ENCODE results near the gene BCR. TPM values are rescaled to one million over a fixed set of nuclear protein-coding genes. Genes with fewer than 3 reads are reported as not detected.

The BCR gene
- total RNA-seq, 1 experiment from 2014 or later = 40.5 TPM

DNA sequence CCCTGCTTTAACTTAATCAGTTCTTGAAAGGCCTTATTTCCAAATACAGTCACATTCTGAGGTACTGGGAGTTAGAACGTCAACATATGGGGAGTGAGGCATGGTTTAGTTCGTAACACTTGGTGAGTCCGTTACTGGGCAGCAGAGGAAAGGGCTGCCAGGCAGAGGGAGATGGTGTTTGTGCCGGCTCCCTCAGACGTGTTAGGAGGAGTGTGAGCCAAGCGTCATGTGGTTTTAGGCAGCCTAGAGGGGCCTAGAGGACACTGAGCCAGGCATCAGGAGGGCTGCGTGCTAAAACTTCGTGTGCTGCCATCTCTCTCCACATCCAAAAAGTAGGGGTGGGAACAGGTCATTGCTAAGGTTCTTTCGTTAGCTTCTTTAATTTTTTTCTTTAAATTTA, 10.2 kb downstream of the BCR start:
- Histone ChIP-seq H3K79me2 (ENCODE audit: low read length) (peaks cover 82% of the 10 kb centered on the region), H3K9me3 (ENCODE audit: low read length) (no peaks in the 10 kb centered on the region), H2AFZ (ENCODE audit: low read length) (no peak overlapping the region), H3K4me3 (ENCODE audit: low read length) (no peak overlapping the region), H3K4me2 (ENCODE audit: low read depth, low read length, poor library complexity, severe bottlenecking) (no peak overlapping the region), H4K20me1 (ENCODE audit: insufficient read depth, low read depth, low read length) (0 out of 2 replicates have a peak, but pooled peaks cover 13% of the 10 kb centered on the region), H3K27me3 (ENCODE audit: low read length) (no peaks in the 10 kb centered on the region), H3K4me1 (ENCODE audit: low read length) (peaks cover 14% of the 10 kb centered on the region), H3K36me3 (ENCODE audit: insufficient read depth, low read length) (no peaks in the 10 kb centered on the region; the same call in 1 of the 2 replicates), H3K9ac (ENCODE audit: low read length) (no peak overlapping the region), H3K9me2 (replicated peaks; ENCODE audit: insufficient read depth, low read length) (no peaks in the 10 kb centered on the region), H3K27ac (ENCODE audit: low read length) (no peak overlapping the region)
- DNase-seq = no peak

DNA sequence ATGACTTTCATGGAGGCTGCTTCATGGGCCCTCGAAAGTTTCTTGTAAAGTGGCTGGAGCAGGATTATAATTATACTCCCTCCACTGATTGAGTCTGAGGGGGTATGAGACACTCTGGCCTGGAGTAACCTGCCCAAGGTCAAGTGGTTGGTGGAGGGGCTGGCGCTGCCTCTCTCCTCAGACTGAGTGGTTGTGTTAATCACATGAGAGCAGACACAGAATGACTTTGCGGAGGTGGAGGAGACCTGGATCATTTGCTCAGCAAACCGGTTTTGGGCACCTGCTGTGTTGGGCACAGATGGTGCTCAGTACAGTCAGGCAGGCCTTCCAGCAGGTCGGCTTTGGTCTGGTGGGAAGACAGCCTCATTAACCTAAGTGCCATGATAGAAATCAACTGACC, 11.8 kb downstream of the BCR start:
- Histone ChIP-seq H3K4me3 (ENCODE audit: low read length) (no peak overlapping the region), H3K27me3 (ENCODE audit: low read length) (no peaks in the 10 kb centered on the region), H3K27ac (ENCODE audit: low read length) (no peak overlapping the region), H4K20me1 (ENCODE audit: insufficient read depth, low read depth, low read length) (0 out of 2 replicates have a peak, but pooled peaks cover 13% of the 10 kb centered on the region), H2AFZ (ENCODE audit: low read length) (no peak overlapping the region), H3K4me1 (ENCODE audit: low read length) (peaks cover 11% of the 10 kb centered on the region), H3K79me2 (ENCODE audit: low read length) (peaks cover 80% of the 10 kb centered on the region), H3K9me2 (replicated peaks; ENCODE audit: insufficient read depth, low read length) (no peaks in the 10 kb centered on the region), H3K36me3 (ENCODE audit: insufficient read depth, low read length) (no peaks in the 10 kb centered on the region), H3K4me2 (ENCODE audit: low read depth, low read length, poor library complexity, severe bottlenecking) (no peak overlapping the region), H3K9ac (ENCODE audit: low read length) (no peak overlapping the region), H3K9me3 (ENCODE audit: low read length) (no peaks in the 10 kb centered on the region)
- DNase-seq = no peak

DNA sequence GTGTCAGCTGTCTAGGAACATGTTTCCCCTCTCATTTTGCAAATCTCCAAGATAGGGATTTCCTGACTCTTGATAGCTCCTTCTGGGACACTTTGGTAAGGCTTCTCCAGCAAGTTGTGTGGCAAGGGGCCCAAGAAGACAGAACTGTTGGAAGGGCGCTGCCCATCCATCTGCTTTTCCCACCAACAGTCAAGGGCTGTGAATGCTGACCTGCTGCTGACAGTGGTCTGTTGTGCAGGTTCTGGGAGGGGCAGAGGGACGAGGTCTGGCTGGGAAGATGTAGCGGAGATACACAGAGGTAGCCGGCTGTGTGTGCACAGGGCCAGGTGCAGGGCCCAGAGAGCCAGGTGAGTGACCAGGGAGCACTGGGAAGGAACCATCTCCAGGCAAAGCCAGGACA, 12.2 kb downstream of the BCR start:
- Histone ChIP-seq H3K27me3 (ENCODE audit: low read length) (no peaks in the 10 kb centered on the region), H3K9me3 (ENCODE audit: low read length) (no peaks in the 10 kb centered on the region), H4K20me1 (ENCODE audit: insufficient read depth, low read depth, low read length) (0 out of 2 replicates have a peak, but pooled peaks cover 13% of the 10 kb centered on the region), H3K36me3 (ENCODE audit: insufficient read depth, low read length) (no peaks in the 10 kb centered on the region), H2AFZ (ENCODE audit: low read length) (no peak overlapping the region), H3K4me2 (ENCODE audit: low read depth, low read length, poor library complexity, severe bottlenecking) (no peak overlapping the region), H3K9me2 (replicated peaks; ENCODE audit: insufficient read depth, low read length) (no peaks in the 10 kb centered on the region), H3K4me3 (ENCODE audit: low read length) (no peak overlapping the region), H3K9ac (ENCODE audit: low read length) (no peak overlapping the region), H3K79me2 (ENCODE audit: low read length) (peaks cover 80% of the 10 kb centered on the region), H3K4me1 (ENCODE audit: low read length) (peaks cover 10% of the 10 kb centered on the region), H3K27ac (ENCODE audit: low read length) (no peak overlapping the region)
- DNase-seq = no peak

DNA sequence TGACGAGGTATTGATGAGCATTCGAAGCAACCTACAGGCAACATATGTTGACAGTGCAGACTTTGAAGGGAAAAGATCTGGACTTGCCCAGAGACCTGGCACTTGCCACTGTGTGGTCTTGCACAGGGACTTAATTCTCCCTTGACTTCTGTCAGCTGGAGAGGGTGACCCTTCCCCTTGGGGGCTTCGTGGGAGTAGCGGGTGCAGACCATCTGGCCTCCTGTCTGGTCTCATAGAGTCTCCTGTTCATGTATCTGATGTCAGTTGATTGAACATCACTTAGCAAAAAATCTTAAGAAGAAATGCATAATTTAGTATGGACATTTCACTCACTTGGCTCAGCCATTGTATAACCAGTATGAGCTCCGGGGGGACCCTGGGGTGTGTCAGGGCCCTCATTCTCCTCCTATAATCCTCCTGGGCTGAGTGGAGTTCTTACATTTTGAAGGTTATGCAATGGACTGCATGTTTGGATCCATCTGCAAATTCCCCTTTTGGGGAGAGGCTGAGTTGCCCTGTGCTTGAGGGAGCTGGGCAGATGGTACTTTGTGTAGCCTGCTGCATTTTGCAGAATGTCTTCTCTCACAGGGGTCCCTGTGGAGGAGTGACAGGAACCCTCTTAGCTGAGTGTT, 13.0 kb downstream of the BCR start:
- Histone ChIP-seq H3K4me1 (ENCODE audit: low read length) (peaks cover 2% of the 10 kb centered on the region), H4K20me1 (ENCODE audit: insufficient read depth, low read depth, low read length) (0 out of 2 replicates have a peak, but pooled peaks cover 13% of the 10 kb centered on the region), H3K9me2 (replicated peaks; ENCODE audit: insufficient read depth, low read length) (no peaks in the 10 kb centered on the region), H3K9ac (ENCODE audit: low read length) (no peak overlapping the region), H3K4me3 (ENCODE audit: low read length) (no peak overlapping the region), H3K9me3 (ENCODE audit: low read length) (no peaks in the 10 kb centered on the region), H3K36me3 (ENCODE audit: insufficient read depth, low read length) (no peaks in the 10 kb centered on the region), H3K27ac (ENCODE audit: low read length) (no peak overlapping the region), H2AFZ (ENCODE audit: low read length) (no peak overlapping the region), H3K4me2 (ENCODE audit: low read depth, low read length, poor library complexity, severe bottlenecking) (no peak overlapping the region), H3K79me2 (ENCODE audit: low read length) (peaks cover 78% of the 10 kb centered on the region), H3K27me3 (ENCODE audit: low read length) (no peaks in the 10 kb centered on the region)
- DNase-seq = no peak

DNA sequence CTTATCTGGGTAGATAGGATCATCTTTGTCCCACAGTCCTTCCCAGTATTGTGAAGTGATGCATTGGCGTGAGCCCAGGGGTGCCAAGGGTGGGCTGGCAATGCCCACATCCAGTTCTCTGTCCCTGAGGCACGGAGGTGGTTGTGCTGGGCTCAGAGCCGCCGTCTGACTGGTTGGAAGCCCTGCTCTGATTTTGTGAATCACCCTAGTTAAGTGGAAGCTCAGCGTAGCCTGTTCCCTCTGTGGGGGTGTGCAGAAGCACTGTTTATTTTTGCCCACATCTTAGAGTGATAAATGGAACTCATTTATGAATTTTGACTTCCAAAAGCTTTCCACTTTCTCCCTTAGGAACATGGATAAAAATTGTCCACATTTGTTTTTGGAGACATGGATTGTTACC, 13.6 kb downstream of the BCR start:
- Histone ChIP-seq H4K20me1 (ENCODE audit: insufficient read depth, low read depth, low read length) (0 out of 2 replicates have a peak, but pooled peaks cover 13% of the 10 kb centered on the region), H3K9ac (ENCODE audit: low read length) (no peak overlapping the region), H3K4me2 (ENCODE audit: low read depth, low read length, poor library complexity, severe bottlenecking) (no peak overlapping the region), H3K79me2 (ENCODE audit: low read length) (peaks cover 79% of the 10 kb centered on the region), H3K36me3 (ENCODE audit: insufficient read depth, low read length) (no peaks in the 10 kb centered on the region), H3K4me3 (ENCODE audit: low read length) (no peak overlapping the region), H3K9me2 (replicated peaks; ENCODE audit: insufficient read depth, low read length) (no peaks in the 10 kb centered on the region), H3K9me3 (ENCODE audit: low read length) (no peaks in the 10 kb centered on the region), H3K4me1 (ENCODE audit: low read length) (no peaks in the 10 kb centered on the region), H2AFZ (ENCODE audit: low read length) (no peak overlapping the region), H3K27me3 (ENCODE audit: low read length) (no peaks in the 10 kb centered on the region), H3K27ac (ENCODE audit: low read length) (no peak overlapping the region)
- no peak for DNase-seq

DNA sequence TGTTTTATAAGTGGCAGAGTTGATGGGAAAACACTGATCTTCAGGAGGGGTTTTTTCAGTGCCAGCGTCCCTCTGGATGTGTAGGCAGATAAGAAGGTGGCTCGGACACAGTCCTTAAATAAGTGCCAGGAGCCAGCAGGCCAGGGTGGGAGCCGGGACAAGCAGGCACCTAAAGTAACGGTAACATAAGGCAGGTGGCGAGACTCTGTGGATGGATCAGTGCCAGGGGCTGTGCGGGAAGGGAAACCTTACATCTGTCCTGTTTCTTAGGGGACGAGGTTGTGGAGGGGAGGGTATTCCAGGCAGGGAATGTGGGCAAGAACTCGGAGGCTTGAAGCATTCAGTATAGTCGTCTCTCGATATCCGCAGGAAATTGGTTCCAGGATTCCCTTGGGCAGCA, 15.9 kb downstream of the BCR start:
- Histone ChIP-seq H3K27ac (ENCODE audit: low read length) (no peak overlapping the region), H3K27me3 (ENCODE audit: low read length) (no peaks in the 10 kb centered on the region), H3K9me3 (ENCODE audit: low read length) (no peaks in the 10 kb centered on the region), H3K79me2 (ENCODE audit: low read length) (peaks cover 70% of the 10 kb centered on the region), H2AFZ (ENCODE audit: low read length) (no peak overlapping the region), H3K4me1 (ENCODE audit: low read length) (no peaks in the 10 kb centered on the region), H3K36me3 (ENCODE audit: insufficient read depth, low read length) (no peaks in the 10 kb centered on the region), H3K9ac (ENCODE audit: low read length) (no peak overlapping the region), H4K20me1 (ENCODE audit: insufficient read depth, low read depth, low read length) (0 out of 2 replicates have a peak, but pooled peaks cover 11% of the 10 kb centered on the region), H3K9me2 (replicated peaks; ENCODE audit: insufficient read depth, low read length) (no peaks in the 10 kb centered on the region), H3K4me3 (ENCODE audit: low read length) (no peak overlapping the region), H3K4me2 (ENCODE audit: low read depth, low read length, poor library complexity, severe bottlenecking) (no peak overlapping the region)
- no peak for DNase-seq

DNA sequence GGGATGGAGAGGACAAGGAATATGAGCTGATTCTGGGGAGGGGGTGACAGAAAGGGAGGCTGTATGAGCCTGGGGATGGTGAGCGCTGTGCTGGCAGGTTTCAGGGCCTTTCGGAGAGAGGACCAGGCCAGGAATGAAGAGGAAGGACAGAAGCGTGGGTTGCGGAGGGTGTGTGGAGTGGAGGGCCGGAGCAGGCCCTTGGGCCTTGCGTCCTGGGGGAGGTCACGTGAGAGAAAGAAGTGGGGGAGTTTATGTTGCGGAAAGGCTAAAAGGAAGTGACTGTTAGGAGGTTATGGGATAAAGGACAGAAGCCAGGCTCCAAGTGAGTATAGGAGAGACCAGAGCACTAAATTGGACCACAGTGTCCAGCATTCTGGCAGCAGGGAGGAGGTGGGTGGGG, 17.5 kb downstream of the BCR start:
- no peak overlapping the region for H3K4me2 ChIP-seq (ENCODE audit: low read depth, low read length, poor library complexity, severe bottlenecking)
- no peaks in the 10 kb centered on the region for H3K9me3 ChIP-seq (ENCODE audit: low read length)
- H3K4me3 ChIP-seq (ENCODE audit: low read length) = no peak overlapping the region
- H3K4me1 ChIP-seq (ENCODE audit: low read length) = no peaks in the 10 kb centered on the region
- H3K27me3 ChIP-seq (ENCODE audit: low read length) = no peaks in the 10 kb centered on the region
- H3K79me2 ChIP-seq (ENCODE audit: low read length) = peaks cover 59% of the 10 kb centered on the region
- no peak for DNase-seq
- H2AFZ ChIP-seq (ENCODE audit: low read length) = no peak overlapping the region
- no peaks in the 10 kb centered on the region for H3K9me2 ChIP-seq (replicated peaks; ENCODE audit: insufficient read depth, low read length)
- H3K36me3 ChIP-seq (ENCODE audit: insufficient read depth, low read length) = no peaks in the 10 kb centered on the region
- no peak overlapping the region for H3K9ac ChIP-seq (ENCODE audit: low read length)
- no peak overlapping the region for H3K27ac ChIP-seq (ENCODE audit: low read length)
- H4K20me1 ChIP-seq (ENCODE audit: insufficient read depth, low read depth, low read length) = 0 out of 2 replicates have a peak, but pooled peaks cover 6% of the 10 kb centered on the region

DNA sequence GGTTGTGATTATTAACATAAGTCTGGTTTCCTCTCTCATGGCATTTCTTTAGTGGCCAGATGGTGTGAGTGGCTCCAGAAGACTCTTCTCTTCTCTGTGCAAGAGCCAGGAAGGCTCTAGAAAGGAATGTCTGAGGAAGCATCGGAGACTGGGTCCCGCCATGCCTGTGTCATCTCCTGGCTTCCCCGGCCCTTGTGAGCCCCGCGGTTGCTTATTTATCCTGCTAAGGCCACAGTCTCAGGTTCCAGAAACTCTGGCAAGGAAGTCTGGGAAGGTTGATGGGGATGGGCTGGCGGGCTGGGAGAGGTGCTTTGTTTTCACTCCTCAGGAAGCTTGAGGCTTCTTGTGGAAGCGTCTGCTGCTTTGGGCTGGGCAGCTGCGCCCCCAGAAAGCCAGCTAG, 18.9 kb downstream of the BCR start:
- no peaks in the 10 kb centered on the region for H4K20me1 ChIP-seq (ENCODE audit: insufficient read depth, low read depth, low read length)
- no peaks in the 10 kb centered on the region for H3K36me3 ChIP-seq (ENCODE audit: insufficient read depth, low read length)
- H3K4me2 ChIP-seq (ENCODE audit: low read depth, low read length, poor library complexity, severe bottlenecking) = no peak overlapping the region
- H3K4me1 ChIP-seq (ENCODE audit: low read length) = no peaks in the 10 kb centered on the region
- no peaks in the 10 kb centered on the region for H3K9me3 ChIP-seq (ENCODE audit: low read length)
- no peak overlapping the region for H3K9ac ChIP-seq (ENCODE audit: low read length)
- no peaks in the 10 kb centered on the region for H3K9me2 ChIP-seq (replicated peaks; ENCODE audit: insufficient read depth, low read length)
- no peak overlapping the region for H3K27ac ChIP-seq (ENCODE audit: low read length)
- no peaks in the 10 kb centered on the region for H3K27me3 ChIP-seq (ENCODE audit: low read length)
- H2AFZ ChIP-seq (ENCODE audit: low read length) = no peak overlapping the region
- no peak overlapping the region for H3K4me3 ChIP-seq (ENCODE audit: low read length)
- DNase-seq = no peak
- peaks cover 57% of the 10 kb centered on the region for H3K79me2 ChIP-seq (ENCODE audit: low read length)

Data from Karpas-422 (cell line).